Fibroblast of lung (primary cell): ENCODE results near the gene NCAPH2. TPM values are rescaled to one million over a fixed set of nuclear protein-coding genes. Genes with fewer than 3 reads are reported as not detected.

ENCODE experiments used
- DNase-seq, 2 donors: peaks; one replicate each; pipeline versions ENCODE4 v3.0.0 to v3.0.0-alpha.2; 2010; ENCODE audit warnings: low read depth in 2 of 2
- H2AFZ ChIP-seq: 2 replicates; pipeline ENCODE4 v1.5.1; 2012; ENCODE audit warnings: low read length, control low read depth, inconsistent platforms
- H3K27ac ChIP-seq: 2 replicates; pipeline ENCODE4 v1.5.1; 2011; ENCODE audit warnings: low read length, control low read depth; ENCODE audit not compliant: insufficient read depth
- H3K27me3 ChIP-seq: 2 replicates; pipeline ENCODE4 v1.5.1; 2011; ENCODE audit warnings: mild to moderate bottlenecking, low read length; ENCODE audit not compliant: control insufficient read depth, insufficient read depth
- H3K36me3 ChIP-seq: 2 replicates; pipeline ENCODE4 v1.5.1; 2011; ENCODE audit warnings: low read length; ENCODE audit not compliant: control insufficient read depth, insufficient read depth
- H3K4me1 ChIP-seq: 2 replicates; pipeline ENCODE4 v1.5.1; 2011; ENCODE audit warnings: low read length; ENCODE audit not compliant: control insufficient read depth, insufficient read depth; ENCODE audit errors: extremely low read depth
- H3K4me2 ChIP-seq: 2 replicates; pipeline ENCODE4 v1.5.1; 2011; ENCODE audit warnings: low read length, control low read depth; ENCODE audit not compliant: insufficient read depth; ENCODE audit errors: extremely low read depth
- H3K4me3 ChIP-seq, 4 experiments: fragments of 200-600 bp in 1 of 4; sonication (generic) in 1 of 4; replicated peaks in 1 of 4; 2 replicates each; pipeline ENCODE4 v1.5.1; 2011 to 2016; ENCODE audit warnings: low read length in 4 of 4, low read depth in 3 of 4, mild to moderate bottlenecking in 3 of 4, control low read depth in 2 of 4, inconsistent platforms in 1 of 4, mixed read lengths in 1 of 4; ENCODE audit not compliant: insufficient read depth in 1 of 4; ENCODE audit errors: control extremely low read depth in 1 of 4
- H3K79me2 ChIP-seq: 2 replicates; pipeline ENCODE4 v1.5.1; 2012; ENCODE audit warnings: mild to moderate bottlenecking, low read length, inconsistent platforms; ENCODE audit not compliant: control insufficient read depth, insufficient read depth
- H3K9ac ChIP-seq: 2 replicates; pipeline ENCODE4 v1.5.1; 2011; ENCODE audit warnings: mild to moderate bottlenecking, low read length, control low read depth; ENCODE audit not compliant: insufficient read depth
- H3K9me3 ChIP-seq: 2 replicates; pipeline ENCODE4 v1.5.1; 2012; ENCODE audit warnings: low read depth, low read length; ENCODE audit not compliant: control insufficient read depth, insufficient read depth
- H4K20me1 ChIP-seq: 2 replicates; pipeline ENCODE4 v1.5.1; 2011; ENCODE audit warnings: low read length; ENCODE audit not compliant: control insufficient read depth, insufficient read depth; ENCODE audit errors: extremely low read depth
- CTCF ChIP-seq, 2 donors: IDR thresholded peaks in 1 of 2; conservative IDR thresholded peaks in 1 of 2; 1 replicate in 1 of 2; 2 replicates in 1 of 2; pipeline ENCODE4 v1.5.1; 2011 to 2012; ENCODE audit warnings: low read length in 2 of 2, control low read depth in 1 of 2, inconsistent platforms in 1 of 2, low read depth in 1 of 2, mild to moderate bottlenecking in 1 of 2
- EZH2 ChIP-seq: IDR thresholded peaks from 2 replicates; pipeline ENCODE4 v1.5.1; 2012; ENCODE audit warnings: low read length, control low read depth, mild to moderate bottlenecking; ENCODE audit errors: missing control alignments
- polyA plus RNA-seq, 2 donors: library from polyadenylated mRNA; depleted of rRNA in 1 of 2; stranded (reverse) in 1 of 2; unstranded in 1 of 2; fragments of >200 nt; gene quantifications; 2 replicates each; pipeline ENCODE4 v1.2.1, GENCODE V29; 2011 to 2012; ENCODE audit warnings: missing spikeins in 1 of 2
- total RNA-seq: library from RNA; depleted of rRNA; stranded (reverse); fragments of >200 nt; gene quantifications from 2 replicates; pipeline ENCODE4 v1.2.1, GENCODE V29; 2014

NCAPH2 gene
- total and polyA plus RNA-seq, 2 donors (not counting 1 experiment from before 2014, with no cell fraction given) = 12.0 to 18.3 TPM

GRCh38 chr22:50516891-50517290 lies 8.9 kb downstream of the NCAPH2 start:
- no peak for TF ChIP-seq EZH2
- TF ChIP-seq CTCF (conservative IDR thresholded peaks at IDR 0.05 in 1 of 2, IDR thresholded peaks at IDR 0.05 in 1 of 2; ENCODE audit: low read depth in 1 of 2, low read length in 2 of 2) = no peak
- Histone ChIP-seq H3K4me1 (no peaks in the 10 kb centered on the region), H3K4me3 (no peak overlapping the region), H3K27me3 (no peaks in the 10 kb centered on the region), H2AFZ (no peak overlapping the region), H3K79me2 (peaks cover 30% of the 10 kb centered on the region), H3K9me3 (no peaks in the 10 kb centered on the region), H3K27ac (no peak overlapping the region), H4K20me1 (no peaks in the 10 kb centered on the region), H3K9ac (no peak overlapping the region), H3K4me2 (no peak overlapping the region), H3K36me3 (peaks cover 12% of the 10 kb centered on the region)
- no peak for DNase-seq

GRCh38 chr22:50517495-50518260 lies 9.7 kb downstream of the NCAPH2 start:
- H3K4me3 ChIP-seq = no peak overlapping the region
- no peaks in the 10 kb centered on the region for H3K9me3 ChIP-seq
- no peak overlapping the region for H3K27ac ChIP-seq
- no peaks in the 10 kb centered on the region for H3K27me3 ChIP-seq
- H2AFZ ChIP-seq = no peak overlapping the region
- no peak for DNase-seq
- no peaks in the 10 kb centered on the region for H3K4me1 ChIP-seq
- H4K20me1 ChIP-seq = no peaks in the 10 kb centered on the region
- H3K36me3 ChIP-seq = peaks cover 14% of the 10 kb centered on the region
- H3K4me2 ChIP-seq = no peak overlapping the region
- H3K9ac ChIP-seq = no peak overlapping the region
- peaks cover 23% of the 10 kb centered on the region for H3K79me2 ChIP-seq
- TF ChIP-seq CTCF (conservative IDR thresholded peaks at IDR 0.05 in 1 of 2, IDR thresholded peaks at IDR 0.05 in 1 of 2; ENCODE audit: low read depth in 1 of 2, low read length in 2 of 2) = no peak
- no peak for TF ChIP-seq EZH2

- TF ChIP-seq CTCF (conservative IDR thresholded peaks at IDR 0.05 in 1 of 2, IDR thresholded peaks at IDR 0.05 in 1 of 2; ENCODE audit: low read depth in 1 of 2, low read length in 2 of 2) = no peak
- no peak for TF ChIP-seq EZH2
- Histone ChIP-seq H3K36me3 (peaks cover 18% of the 10 kb centered on the region), H3K4me2 (no peak overlapping the region), H3K79me2 (peaks cover 22% of the 10 kb centered on the region), H2AFZ (no peak overlapping the region), H3K9ac (no peak overlapping the region), H3K9me3 (no peaks in the 10 kb centered on the region), H3K4me3 (no peak overlapping the region), H3K27ac (no peak overlapping the region), H3K4me1 (no peaks in the 10 kb centered on the region), H3K27me3 (no peaks in the 10 kb centered on the region), H4K20me1 (no peaks in the 10 kb centered on the region)
- no peak for DNase-seq
These were observed 10.6 kb downstream of the NCAPH2 start for GRCh38 chr22:50518606-50519005.
